Neural cell (in vitro differentiated cells): ENCODE data around the gene CLIC3. TPM values are rescaled to one million over a fixed set of nuclear protein-coding genes. Genes with fewer than 3 reads are reported as not detected.

Experiments used
- H2AFZ ChIP-seq: fragments of 200-600, 300-800 bp; sonication (generic), shearing (Covaris generic); 2 replicates; pipeline ENCODE4 v1.6.0; 2014; ENCODE audit warnings: low read depth, mild to moderate bottlenecking, antibody characterized with exemption, low read length, moderate library complexity
- H3F3A ChIP-seq: fragments of 200-600 bp; shearing (Covaris generic); 2 replicates; pipeline ENCODE4 v1.6.1; 2016; ENCODE audit warnings: mild to moderate bottlenecking, moderate library complexity, mixed read lengths, antibody characterized with exemption, low read length; ENCODE audit not compliant: insufficient read depth, poor library complexity, severe bottlenecking
- H3K27ac ChIP-seq: fragments of 200-600, 300-800 bp; sonication (generic), shearing (Covaris generic); 2 replicates; pipeline ENCODE4 v1.5.1; 2014; ENCODE audit warnings: mild to moderate bottlenecking, low read length, moderate library complexity
- H3K27me3 ChIP-seq: fragments of 300-800, 200-600 bp; sonication (generic), shearing (Covaris generic); 2 replicates; pipeline ENCODE4 v1.6.0; 2014; ENCODE audit warnings: mild to moderate bottlenecking, low read depth, low read length, moderate library complexity; ENCODE audit not compliant: insufficient read depth
- H3K36me3 ChIP-seq: fragments of 300-800, 200-600 bp; sonication (generic), shearing (Covaris generic); 2 replicates; pipeline ENCODE4 v1.5.1; 2014; ENCODE audit warnings: mild to moderate bottlenecking, antibody characterized with exemption, low read length, moderate library complexity; ENCODE audit not compliant: insufficient read depth
- H3K4me2 ChIP-seq: fragments of 300-800, 200-600 bp; sonication (generic), shearing (Covaris generic); 2 replicates; pipeline ENCODE4 v1.6.0; 2014; ENCODE audit warnings: mild to moderate bottlenecking, low read length
- H3K4me3 ChIP-seq: fragments of 300-800, 200-600 bp; sonication (generic), shearing (Covaris generic); 2 replicates; pipeline ENCODE4 v1.5.1; 2014; ENCODE audit warnings: mild to moderate bottlenecking, low read length, moderate library complexity
- H3K79me2 ChIP-seq: fragments of 200-600 bp; shearing (Covaris generic); replicated peaks from 2 replicates; pipeline ENCODE4 v1.6.0; 2014; ENCODE audit warnings: mild to moderate bottlenecking, low read length, moderate library complexity; ENCODE audit not compliant: insufficient read depth
- H3K9ac ChIP-seq: fragments of 300-800, 200-600 bp; sonication (generic), shearing (Covaris generic); 2 replicates; pipeline ENCODE4 v1.6.1; 2016; ENCODE audit warnings: mild to moderate bottlenecking, low read length, mixed read lengths
- H3K9me2 ChIP-seq: fragments of 200-600 bp; shearing (Covaris generic); 2 replicates; pipeline ENCODE4 v1.6.1; 2016; ENCODE audit warnings: mild to moderate bottlenecking, low read length, mixed read lengths; ENCODE audit not compliant: insufficient read depth
- H3K9me3 ChIP-seq: fragments of 200-600, 300-800 bp; sonication (generic), shearing (Covaris generic); 2 replicates; pipeline ENCODE4 v1.6.1; 2016; ENCODE audit warnings: mild to moderate bottlenecking, mixed run types, low read length, moderate library complexity, mixed read lengths
- H4K20me1 ChIP-seq: fragments of 200-600 bp; shearing (Covaris generic); 2 replicates; pipeline ENCODE4 v1.6.1; 2016; ENCODE audit warnings: mild to moderate bottlenecking, mixed run types; ENCODE audit not compliant: insufficient read depth
- CTCF ChIP-seq: fragments of 450-650 bp; IDR thresholded peaks from 2 replicates; pipeline ENCODE4 v1.5.1; 2014; ENCODE audit warnings: antibody characterized with exemption, mild to moderate bottlenecking, moderate library complexity; ENCODE audit not compliant: poor library complexity, severe bottlenecking
- EP300 ChIP-seq: fragments of 450-650 bp; conservative IDR thresholded peaks from 2 replicates; pipeline ENCODE4 v1.6.1; 2014; ENCODE audit warnings: antibody characterized with exemption, mild to moderate bottlenecking, moderate library complexity; ENCODE audit not compliant: poor library complexity, severe bottlenecking
- EZH2 ChIP-seq: fragments of 200-600, 300-800 bp; shearing (Covaris generic), sonication (generic); IDR thresholded peaks from 2 replicates; pipeline ENCODE4 v1.6.1; 2014; ENCODE audit warnings: antibody characterized with exemption, low read length, borderline replicate concordance, mild to moderate bottlenecking; ENCODE audit not compliant: insufficient read depth, poor library complexity, severe bottlenecking
- MXI1 ChIP-seq: fragments of 450-650 bp; conservative IDR thresholded peaks from 2 replicates; pipeline ENCODE4 v1.6.1; 2014; ENCODE audit warnings: antibody characterized with exemption, mild to moderate bottlenecking; ENCODE audit not compliant: poor library complexity, severe bottlenecking
- POLR2AphosphoS5 ChIP-seq: IDR thresholded peaks from 2 replicates; pipeline ENCODE4 v1.6.1; 2012
- RAD21 ChIP-seq: fragments of 450-650 bp; conservative IDR thresholded peaks from 2 replicates; pipeline ENCODE4 v1.6.1; 2014; ENCODE audit warnings: antibody characterized with exemption, mild to moderate bottlenecking, moderate library complexity
- REST ChIP-seq: IDR thresholded peaks from 2 replicates; pipeline ENCODE4 v1.6.1; 2012; ENCODE audit warnings: borderline replicate concordance
- SMC3 ChIP-seq: fragments of 450-650 bp; conservative IDR thresholded peaks from 2 replicates; pipeline ENCODE4 v1.6.1; 2014; ENCODE audit warnings: antibody characterized with exemption, mild to moderate bottlenecking, moderate library complexity; ENCODE audit not compliant: poor library complexity
- TAF1 ChIP-seq: IDR thresholded peaks from 2 replicates; pipeline ENCODE4 v1.6.1; 2012; ENCODE audit warnings: low read depth
- polyA plus RNA-seq: library from polyadenylated mRNA; depleted of rRNA; stranded (reverse); fragments of >200 nt; gene quantifications from 2 replicates; pipeline ENCODE4 v1.2.3, GENCODE V29; 2014

The CLIC3 gene
- polyA plus RNA-seq, 1 donor from 2014 or later, result not detected

GRCh38 chr9:137009938-137010732 is 13.8 kb upstream of the CLIC3 start:
- no peak for TF ChIP-seq SMC3
- TF ChIP-seq REST, result no peak
- TF ChIP-seq POLR2AphosphoS5, result no peak
- TF ChIP-seq EZH2, result no peak
- TF ChIP-seq TAF1, result no peak
- no peak for TF ChIP-seq MXI1
- TF ChIP-seq RAD21, result no peak
- TF ChIP-seq EP300, result no peak
- no peak for TF ChIP-seq CTCF
- no peak overlapping the region for H3K4me2 ChIP-seq
- no peaks in the 10 kb centered on the region for H3K27me3 ChIP-seq
- H3K79me2 ChIP-seq, result no peaks in the 10 kb centered on the region
- no peak overlapping the region for H3K4me3 ChIP-seq
- H3K9me3 ChIP-seq, result no peaks in the 10 kb centered on the region
- H3K9ac ChIP-seq, result no peak overlapping the region
- no peak overlapping the region for H3K27ac ChIP-seq
- no peaks in the 10 kb centered on the region for H4K20me1 ChIP-seq
- H3F3A ChIP-seq, result no peaks in the 10 kb centered on the region
- H3K36me3 ChIP-seq, result no peaks in the 10 kb centered on the region
- no peaks in the 10 kb centered on the region for H3K9me2 ChIP-seq
- H2AFZ ChIP-seq, result no peak overlapping the region

GRCh38 chr9:137009217-137009616 is 12.8 kb upstream of the CLIC3 start:
- Histone ChIP-seq H3K9ac (no peak overlapping the region), H3K4me2 (no peak overlapping the region), H3K27me3 (no peaks in the 10 kb centered on the region), H3K36me3 (no peaks in the 10 kb centered on the region), H2AFZ (no peak overlapping the region), H3K9me3 (no peaks in the 10 kb centered on the region), H3K79me2 (no peaks in the 10 kb centered on the region), H3K4me3 (no peak overlapping the region), H3K9me2 (no peaks in the 10 kb centered on the region), H3K27ac (no peak overlapping the region), H3F3A (no peaks in the 10 kb centered on the region), H4K20me1 (no peaks in the 10 kb centered on the region)
- TF ChIP-seq TAF1 (no peak), MXI1 (no peak), EP300 (no peak), SMC3 (no peak), CTCF (no peak), RAD21 (no peak), EZH2 (no peak), REST (no peak), POLR2AphosphoS5 (no peak)
